Right renal cortex interstitium (tissue), 3 donors: ENCODE results near the gene ABHD2. TPM values are rescaled to one million over a fixed set of nuclear protein-coding genes. Genes with fewer than 3 reads are reported as not detected.
"Not testable (repeated sequence)": the region's sequence is repeated elsewhere in the genome, so short reads cannot be mapped to it uniquely, and the experiment has no call there.

Experiments used
- DNase-seq, 3 donors: peaks; one replicate each; pipeline ENCODE4 v3.0.0-alpha.2; 2013; ENCODE audit warnings: low read depth in 3 of 3, low spot score in 2 of 3
- polyA plus RNA-seq, 3 donors: library from polyadenylated mRNA; unstranded; fragments of 120-200 nt; gene quantifications; one replicate each; pipeline ENCODE4 v1.2.1, GENCODE V29; 2013; ENCODE audit not compliant: insufficient read length in 3 of 3

Gene ABHD2
- polyA plus RNA-seq, 3 donors, result 32.7 to 35.7 (median 33.8) TPM

- no peak for DNase-seq
Observed at GRCh38 chr15:89136818-89137772, 48.8 kb downstream of the ABHD2 start.

GRCh38 chr15:89137926-89138325, 49.7 kb downstream of the ABHD2 start:
- DNase-seq, result no peak

- no peak for DNase-seq
Observed at GRCh38 chr15:89138999-89139612, 50.9 kb downstream of the ABHD2 start.

GRCh38 chr15:89139613-89140499, 51.6 kb downstream of the ABHD2 start:
- DNase-seq, result no peak

- DNase-seq, result no peak
Observed at GRCh38 chr15:89140595-89140994, 52.3 kb downstream of the ABHD2 start.

GRCh38 chr15:89141159-89141558, 52.9 kb downstream of the ABHD2 start:
- not testable (repeated sequence) for DNase-seq

GRCh38 chr15:89141885-89142284, 53.6 kb downstream of the ABHD2 start:
- DNase-seq, result no peak

GRCh38 chr15:89142423-89142822, 54.2 kb downstream of the ABHD2 start:
- DNase-seq, result no peak

- peak; percentile 61 to 70 (median 66) for DNase-seq
Observed at GRCh38 chr15:89143503-89144162, 55.4 kb downstream of the ABHD2 start.

GRCh38 chr15:89144491-89144890, 56.2 kb downstream of the ABHD2 start:
- no peak for DNase-seq

- DNase-seq, result no peak
Observed at GRCh38 chr15:89146366-89146765, 58.1 kb downstream of the ABHD2 start.

- DNase-seq, result no peak
Observed at GRCh38 chr15:89148126-89148525, 59.9 kb downstream of the ABHD2 start.

- DNase-seq, result no peak
Observed at GRCh38 chr15:89149501-89150101, 61.3 kb downstream of the ABHD2 start.

GRCh38 chr15:89150287-89150686, 62.0 kb downstream of the ABHD2 start:
- no peak for DNase-seq

- DNase-seq, result no peak
Observed at GRCh38 chr15:89150762-89151664, 62.8 kb downstream of the ABHD2 start.

GRCh38 chr15:89155122-89155521, 66.9 kb downstream of the ABHD2 start:
- no peak for DNase-seq

GRCh38 chr15:89155656-89156055, 67.4 kb downstream of the ABHD2 start:
- no peak for DNase-seq

GRCh38 chr15:89157061-89157460, 68.8 kb downstream of the ABHD2 start:
- no peak for DNase-seq
